Liver (tissue), 9 donors: ENCODE results near the gene AKAP10. TPM values are rescaled to one million over a fixed set of nuclear protein-coding genes. Genes with fewer than 3 reads are reported as not detected.
A peak's percentile ranks its signal among the peaks of the same experiment; 100 is the strongest.

Source experiments
- DNase-seq: peaks from one replicate; pipeline ENCODE4 v3.0.0-alpha.2; 2017; ENCODE audit warnings: low spot score
- H3K27ac ChIP-seq, 2 donors: one replicate each; pipeline ENCODE4 v1.7.0; 2013; ENCODE audit warnings: inconsistent platforms in 2 of 2, low read length in 2 of 2, control low read depth in 1 of 2, low read depth in 1 of 2, mild to moderate bottlenecking in 1 of 2
- H3K27me3 ChIP-seq, 4 donors: one replicate each; pipeline versions ENCODE4 v1.6.1 to v1.7.0; 2013; ENCODE audit warnings: low read length in 3 of 4, inconsistent platforms in 1 of 4, mild to moderate bottlenecking in 1 of 4, moderate library complexity in 1 of 4; ENCODE audit not compliant: control insufficient read depth in 4 of 4, insufficient read depth in 4 of 4
- H3K36me3 ChIP-seq, 4 donors: one replicate each; pipeline versions ENCODE4 v1.6.1 to v1.7.0; 2013; ENCODE audit warnings: low read length in 3 of 4, mild to moderate bottlenecking in 3 of 4, low read depth in 1 of 4, moderate library complexity in 1 of 4; ENCODE audit not compliant: control insufficient read depth in 4 of 4, insufficient read depth in 3 of 4
- H3K4me1 ChIP-seq, 4 donors: one replicate each; pipeline versions ENCODE4 v1.6.1 to v1.7.0; 2013; ENCODE audit warnings: low read length in 3 of 4, mild to moderate bottlenecking in 3 of 4, moderate library complexity in 1 of 4; ENCODE audit not compliant: control insufficient read depth in 4 of 4, insufficient read depth in 4 of 4
- H3K4me3 ChIP-seq, 3 donors: one replicate each; pipeline versions ENCODE4 v1.6.1 to v1.7.0; 2013; ENCODE audit warnings: low read length in 3 of 3, control low read depth in 1 of 3, low read depth in 1 of 3, mild to moderate bottlenecking in 1 of 3
- H3K9ac ChIP-seq, 2 donors: one replicate each; pipeline ENCODE4 v1.7.0; 2013; ENCODE audit warnings: low read length in 2 of 2, mild to moderate bottlenecking in 2 of 2, moderate library complexity in 2 of 2, control low read depth in 1 of 2, low read depth in 1 of 2
- H3K9me3 ChIP-seq, 4 donors: one replicate each; pipeline versions ENCODE4 v1.6.1 to v1.7.0; 2013; ENCODE audit warnings: low read length in 3 of 4; ENCODE audit not compliant: control insufficient read depth in 4 of 4
- EGR1 ChIP-seq, 2 donors: IDR thresholded peaks; 2 replicates each; pipeline ENCODE4 v1.6.1; 2016 to 2018; ENCODE audit warnings: antibody characterized with exemption in 2 of 2, low read depth in 2 of 2
- FOXA1 ChIP-seq: IDR thresholded peaks from 2 replicates; pipeline ENCODE4 v1.6.1; 2016; ENCODE audit warnings: antibody characterized with exemption
- FOXA2 ChIP-seq: IDR thresholded peaks from 2 replicates; pipeline ENCODE4 v1.6.1; 2016; ENCODE audit warnings: antibody characterized with exemption
- GABPA ChIP-seq, 2 donors: IDR thresholded peaks in 1 of 2; conservative IDR thresholded peaks in 1 of 2; 2 replicates each; pipeline ENCODE4 v1.6.1; 2016; ENCODE audit warnings: antibody characterized with exemption in 2 of 2, mild to moderate bottlenecking in 1 of 2, moderate library complexity in 1 of 2
- HNF4A ChIP-seq, 2 donors: conservative IDR thresholded peaks; 2 replicates each; pipeline ENCODE4 v1.6.1; 2016; ENCODE audit warnings: antibody characterized with exemption in 2 of 2, mild to moderate bottlenecking in 2 of 2
- HNF4G ChIP-seq: IDR thresholded peaks from 2 replicates; pipeline ENCODE4 v1.6.1; 2016; ENCODE audit warnings: antibody characterized with exemption
- JUND ChIP-seq, 2 donors: IDR thresholded peaks; 2 replicates each; pipeline ENCODE4 v1.6.1; 2016; ENCODE audit warnings: antibody characterized with exemption in 2 of 2
- NR2F2 ChIP-seq: IDR thresholded peaks from 2 replicates; pipeline ENCODE4 v1.6.1; 2016; ENCODE audit warnings: antibody characterized with exemption
- RAD21 ChIP-seq, 2 donors: IDR thresholded peaks; 2 replicates each; pipeline ENCODE4 v1.6.1; 2016; ENCODE audit warnings: antibody characterized with exemption in 2 of 2, mild to moderate bottlenecking in 2 of 2
- RXRA ChIP-seq, 2 donors: IDR thresholded peaks; 2 replicates each; pipeline ENCODE4 v1.6.1; 2017 to 2018; ENCODE audit warnings: antibody characterized with exemption in 2 of 2, mild to moderate bottlenecking in 1 of 2
- TAF1 ChIP-seq: conservative IDR thresholded peaks from 2 replicates; pipeline ENCODE4 v1.6.1; 2016; ENCODE audit warnings: antibody characterized with exemption, mild to moderate bottlenecking
- YY1 ChIP-seq: IDR thresholded peaks from 2 replicates; pipeline ENCODE4 v1.6.1; 2016; ENCODE audit warnings: antibody characterized with exemption, mild to moderate bottlenecking
- WGBS: extraction: QIAGEN DNeasy Blood & Tissue Kit; methylation state at CpG from one replicate; pipeline ENCODE4 v1.1.7; 2013; 5-methylcytosine and 5-hydroxymethylcytosine counted together
- polyA plus RNA-seq, 2 donors: library from polyadenylated mRNA; stranded (reverse) in 1 of 2; unstranded in 1 of 2; fragments of 200-250 nt in 1 of 2; fragments of >200 nt in 1 of 2; fragmentation: Nextera tagmentation in 1 of 2; extraction: Ambion mirVana in 1 of 2; gene quantifications; one replicate each; pipeline versions ENCODE4 v1.2.1 to v1.2.3, GENCODE V29; 2013 to 2015
- total RNA-seq, 2 donors: library from RNA; depleted of rRNA; stranded (reverse); fragments of >200 nt; gene quantifications; one replicate each; pipeline ENCODE4 v1.2.3, GENCODE V29; 2014
- TF ChIP-seq, protein P1 (sequence below): IDR thresholded peaks from 2 replicates; pipeline ENCODE4 v1.6.1; 2016; ENCODE audit warnings: antibody characterized with exemption
- TF ChIP-seq, protein P2 (sequence below): IDR thresholded peaks from 2 replicates; pipeline ENCODE4 v1.6.1; 2016; ENCODE audit warnings: antibody characterized with exemption
- TF ChIP-seq, protein P3 (sequence below): IDR thresholded peaks from 2 replicates; pipeline ENCODE4 v1.6.1; 2016; ENCODE audit warnings: antibody characterized with exemption, mild to moderate bottlenecking
- TF ChIP-seq, protein P4 (sequence below): IDR thresholded peaks from 2 replicates; pipeline ENCODE4 v1.6.1; 2016; ENCODE audit warnings: antibody characterized with exemption
- donor health status: healthy.
- donor health status: healthy.
- donor health status: healthy.
- donor health status: healthy.
- donor health status: healthy.

Gene AKAP10
- total and polyA plus RNA-seq, 4 donors: 4.2 to 16.3 (median 10.1) TPM

DNA sequence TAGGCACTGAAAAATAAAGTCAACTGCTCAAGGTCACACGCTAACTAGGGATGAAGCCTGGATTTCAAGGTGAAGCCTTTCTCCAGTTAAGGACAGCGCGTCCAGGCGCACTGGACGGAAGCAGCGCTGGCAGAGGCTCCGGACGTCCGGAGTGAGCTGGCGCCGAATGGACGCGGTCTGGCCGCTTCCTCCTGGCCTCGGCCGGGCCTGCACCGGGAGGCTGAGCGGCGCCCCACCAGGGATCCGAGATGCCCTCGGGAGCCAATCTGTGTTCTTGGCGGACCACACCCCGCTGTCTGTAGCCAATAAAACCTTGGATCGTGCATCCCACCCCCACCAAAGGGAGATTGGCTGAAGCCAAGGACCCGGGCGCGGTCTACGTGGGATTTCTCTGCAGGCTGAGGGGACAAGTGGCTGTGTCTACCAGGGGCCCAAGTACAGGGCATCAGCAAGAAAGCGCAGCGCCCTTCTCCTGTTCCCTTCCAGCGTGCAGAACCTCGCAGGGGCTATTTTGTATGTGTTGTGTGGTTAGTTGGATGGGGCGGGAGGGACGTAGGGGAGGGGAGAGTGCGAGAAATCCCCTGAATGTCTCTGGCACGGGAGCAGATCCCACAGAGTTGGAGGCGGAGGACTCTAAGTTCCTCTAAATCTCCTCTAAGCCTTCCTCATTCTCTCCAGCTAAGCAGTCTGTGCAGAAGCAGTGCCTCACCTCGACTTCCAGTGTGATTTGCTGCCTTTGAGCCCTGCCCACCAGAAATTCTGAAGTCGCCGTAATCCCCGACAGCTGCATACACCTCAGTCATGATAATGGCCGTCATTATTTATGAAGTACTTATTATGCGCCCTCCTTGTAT is 2.5 kb upstream of the AKAP10 start:
- no peak overlapping the region for H3K27ac ChIP-seq
- TF ChIP-seq YY1 (no peak), RAD21 (IDR thresholded peaks at IDR 0.05) (no peak)
- no peak overlapping the region for H3K9ac ChIP-seq
- DNase-seq: no peak
- H3K4me3 ChIP-seq: no peak overlapping the region
- WGBS: 65% methylated on average over 43 of the region's 43 CpGs
- H3K36me3 ChIP-seq: no peaks in the 10 kb centered on the region
- H3K9me3 ChIP-seq: no peaks in the 10 kb centered on the region
- H3K4me1 ChIP-seq: peaks cover 7 to 19% (median 13%) of the 10 kb centered on the region in 4 donors
- no peaks in the 10 kb centered on the region for H3K27me3 ChIP-seq

DNA sequence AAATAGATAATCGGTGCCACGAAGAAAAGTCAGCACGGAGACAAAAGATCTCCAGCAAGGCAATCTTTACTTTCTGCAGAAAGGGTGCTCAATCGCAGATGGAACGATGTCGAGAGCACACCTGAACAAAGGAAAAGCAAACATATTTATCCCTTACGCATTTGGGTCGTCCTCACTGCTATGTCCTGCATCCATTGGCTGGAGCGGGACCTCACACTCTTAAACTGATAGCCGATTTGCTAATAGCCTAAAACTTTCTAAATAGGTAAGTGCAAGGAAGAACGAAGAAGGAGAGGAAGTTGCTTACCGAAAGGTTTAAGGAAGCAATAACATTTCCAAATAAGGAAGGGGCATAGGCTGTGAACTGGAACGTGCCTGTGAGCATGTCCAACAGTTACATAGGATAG is 1.2 kb upstream of the AKAP10 start:
- 92% methylated on average over 13 of the region's 13 CpGs for WGBS
- no peaks in the 10 kb centered on the region for H3K27me3 ChIP-seq
- no peak overlapping the region for H3K9ac ChIP-seq
- no peaks in the 10 kb centered on the region for H3K9me3 ChIP-seq
- TF ChIP-seq RXRA (IDR thresholded peaks at IDR 0.05) (no peak), FOXA1 (no peak), JUND (IDR thresholded peaks at IDR 0.05) (no peak), NR2F2 (no peak), HNF4A (conservative IDR thresholded peaks at IDR 0.05) (no peak)
- TF ChIP-seq, protein P1, sequence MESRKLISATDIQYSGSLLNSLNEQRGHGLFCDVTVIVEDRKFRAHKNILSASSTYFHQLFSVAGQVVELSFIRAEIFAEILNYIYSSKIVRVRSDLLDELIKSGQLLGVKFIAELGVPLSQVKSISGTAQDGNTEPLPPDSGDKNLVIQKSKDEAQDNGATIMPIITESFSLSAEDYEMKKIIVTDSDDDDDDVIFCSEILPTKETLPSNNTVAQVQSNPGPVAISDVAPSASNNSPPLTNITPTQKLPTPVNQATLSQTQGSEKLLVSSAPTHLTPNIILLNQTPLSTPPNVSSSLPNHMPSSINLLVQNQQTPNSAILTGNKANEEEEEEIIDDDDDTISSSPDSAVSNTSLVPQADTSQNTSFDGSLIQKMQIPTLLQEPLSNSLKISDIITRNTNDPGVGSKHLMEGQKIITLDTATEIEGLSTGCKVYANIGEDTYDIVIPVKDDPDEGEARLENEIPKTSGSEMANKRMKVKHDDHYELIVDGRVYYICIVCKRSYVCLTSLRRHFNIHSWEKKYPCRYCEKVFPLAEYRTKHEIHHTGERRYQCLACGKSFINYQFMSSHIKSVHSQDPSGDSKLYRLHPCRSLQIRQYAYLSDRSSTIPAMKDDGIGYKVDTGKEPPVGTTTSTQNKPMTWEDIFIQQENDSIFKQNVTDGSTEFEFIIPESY: no peak
- TF ChIP-seq, protein P2, sequence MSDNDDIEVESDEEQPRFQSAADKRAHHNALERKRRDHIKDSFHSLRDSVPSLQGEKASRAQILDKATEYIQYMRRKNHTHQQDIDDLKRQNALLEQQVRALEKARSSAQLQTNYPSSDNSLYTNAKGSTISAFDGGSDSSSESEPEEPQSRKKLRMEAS: no peak
- TF ChIP-seq, protein P3, sequence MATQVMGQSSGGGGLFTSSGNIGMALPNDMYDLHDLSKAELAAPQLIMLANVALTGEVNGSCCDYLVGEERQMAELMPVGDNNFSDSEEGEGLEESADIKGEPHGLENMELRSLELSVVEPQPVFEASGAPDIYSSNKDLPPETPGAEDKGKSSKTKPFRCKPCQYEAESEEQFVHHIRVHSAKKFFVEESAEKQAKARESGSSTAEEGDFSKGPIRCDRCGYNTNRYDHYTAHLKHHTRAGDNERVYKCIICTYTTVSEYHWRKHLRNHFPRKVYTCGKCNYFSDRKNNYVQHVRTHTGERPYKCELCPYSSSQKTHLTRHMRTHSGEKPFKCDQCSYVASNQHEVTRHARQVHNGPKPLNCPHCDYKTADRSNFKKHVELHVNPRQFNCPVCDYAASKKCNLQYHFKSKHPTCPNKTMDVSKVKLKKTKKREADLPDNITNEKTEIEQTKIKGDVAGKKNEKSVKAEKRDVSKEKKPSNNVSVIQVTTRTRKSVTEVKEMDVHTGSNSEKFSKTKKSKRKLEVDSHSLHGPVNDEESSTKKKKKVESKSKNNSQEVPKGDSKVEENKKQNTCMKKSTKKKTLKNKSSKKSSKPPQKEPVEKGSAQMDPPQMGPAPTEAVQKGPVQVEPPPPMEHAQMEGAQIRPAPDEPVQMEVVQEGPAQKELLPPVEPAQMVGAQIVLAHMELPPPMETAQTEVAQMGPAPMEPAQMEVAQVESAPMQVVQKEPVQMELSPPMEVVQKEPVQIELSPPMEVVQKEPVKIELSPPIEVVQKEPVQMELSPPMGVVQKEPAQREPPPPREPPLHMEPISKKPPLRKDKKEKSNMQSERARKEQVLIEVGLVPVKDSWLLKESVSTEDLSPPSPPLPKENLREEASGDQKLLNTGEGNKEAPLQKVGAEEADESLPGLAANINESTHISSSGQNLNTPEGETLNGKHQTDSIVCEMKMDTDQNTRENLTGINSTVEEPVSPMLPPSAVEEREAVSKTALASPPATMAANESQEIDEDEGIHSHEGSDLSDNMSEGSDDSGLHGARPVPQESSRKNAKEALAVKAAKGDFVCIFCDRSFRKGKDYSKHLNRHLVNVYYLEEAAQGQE: no peak
- no peaks in the 10 kb centered on the region for H3K36me3 ChIP-seq
- DNase-seq: no peak
- H3K4me3 ChIP-seq: no peak overlapping the region
- peaks cover 7 to 19% (median 13%) of the 10 kb centered on the region in 4 donors for H3K4me1 ChIP-seq
- H3K27ac ChIP-seq: peak overlapping the region; percentile 89 to 91

DNA sequence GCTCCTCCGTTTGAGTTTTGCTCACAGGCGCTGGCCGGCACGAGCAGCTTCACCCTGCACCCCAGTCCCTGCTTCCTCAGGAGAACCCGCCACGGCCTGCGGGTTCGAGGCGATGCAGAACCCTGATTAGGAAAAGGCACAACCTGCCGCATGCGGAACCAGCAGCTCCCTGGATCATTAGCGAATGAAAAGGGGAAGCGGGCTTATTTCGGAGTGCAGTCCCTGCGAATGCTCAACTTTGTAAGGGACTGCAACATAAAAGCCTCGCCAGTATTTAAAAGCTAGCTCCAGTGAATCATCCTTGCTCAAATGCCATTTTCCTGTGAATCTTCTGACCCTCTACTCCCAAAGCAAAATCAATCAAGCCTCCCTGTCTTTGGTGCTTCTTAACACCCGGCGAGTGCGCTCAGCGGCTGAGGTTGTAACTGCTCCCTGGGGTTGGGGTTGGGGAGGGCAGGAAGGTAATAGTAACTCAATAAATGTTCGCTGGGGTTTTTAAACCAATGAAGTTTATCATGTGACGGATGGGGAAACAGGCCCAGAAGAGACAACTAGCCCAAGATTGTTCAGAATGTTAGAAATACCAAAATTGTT is 678 bp upstream of the AKAP10 start:
- no peaks in the 10 kb centered on the region for H3K27me3 ChIP-seq
- H3K4me3 ChIP-seq: peak overlapping the region; percentile 82 to 98 (median 94)
- no peak for DNase-seq
- peak overlapping the region; percentile 89 to 91 for H3K27ac ChIP-seq
- 43% methylated on average over 22 of the region's 22 CpGs for WGBS
- H3K36me3 ChIP-seq: no peaks in the 10 kb centered on the region
- H3K9me3 ChIP-seq: no peaks in the 10 kb centered on the region
- H3K4me1 ChIP-seq: peaks cover 7 to 19% (median 13%) of the 10 kb centered on the region in 4 donors
- peak overlapping the region; percentile 0 to 2 for H3K9ac ChIP-seq
- TF ChIP-seq NR2F2: no peak
- no peak for TF ChIP-seq HNF4A (conservative IDR thresholded peaks at IDR 0.05)
- TF ChIP-seq, protein P4, sequence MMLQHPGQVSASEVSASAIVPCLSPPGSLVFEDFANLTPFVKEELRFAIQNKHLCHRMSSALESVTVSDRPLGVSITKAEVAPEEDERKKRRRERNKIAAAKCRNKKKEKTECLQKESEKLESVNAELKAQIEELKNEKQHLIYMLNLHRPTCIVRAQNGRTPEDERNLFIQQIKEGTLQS: no peak
- no peak for TF ChIP-seq GABPA (IDR thresholded peaks at IDR 0.05 in 1 of 2, conservative IDR thresholded peaks at IDR 0.05 in 1 of 2)
- no peak for TF ChIP-seq RXRA (IDR thresholded peaks at IDR 0.05)
- no peak for TF ChIP-seq JUND (IDR thresholded peaks at IDR 0.05)
- no peak for TF ChIP-seq HNF4G
- no peak for TF ChIP-seq EGR1 (IDR thresholded peaks at IDR 0.05; ENCODE audit: low read depth in 2 of 2)
- TF ChIP-seq TAF1: no peak
- TF ChIP-seq FOXA2: no peak
- no peak for TF ChIP-seq YY1
- TF ChIP-seq FOXA1: no peak
- no peak for TF ChIP-seq RAD21 (IDR thresholded peaks at IDR 0.05)
- TF ChIP-seq, protein P3: no peak
